Measurements from ENCODE around the gene TFB1M. TPM values are rescaled to one million over a fixed set of nuclear protein-coding genes. Genes with fewer than 3 reads are reported as not detected.
A peak's percentile ranks its signal among the peaks of the same experiment; 100 is the strongest.
"Not testable (repeated sequence)": the region's sequence is repeated elsewhere in the genome, so short reads cannot be mapped to it uniquely, and the experiment has no call there.

The TFB1M gene
- 18.6 and 21.3 TPM in 2 replicates for total RNA-seq (2014; rRNA removed; shearing (Covaris generic); ENCODE audit: low replicate concordance)

DNA sequence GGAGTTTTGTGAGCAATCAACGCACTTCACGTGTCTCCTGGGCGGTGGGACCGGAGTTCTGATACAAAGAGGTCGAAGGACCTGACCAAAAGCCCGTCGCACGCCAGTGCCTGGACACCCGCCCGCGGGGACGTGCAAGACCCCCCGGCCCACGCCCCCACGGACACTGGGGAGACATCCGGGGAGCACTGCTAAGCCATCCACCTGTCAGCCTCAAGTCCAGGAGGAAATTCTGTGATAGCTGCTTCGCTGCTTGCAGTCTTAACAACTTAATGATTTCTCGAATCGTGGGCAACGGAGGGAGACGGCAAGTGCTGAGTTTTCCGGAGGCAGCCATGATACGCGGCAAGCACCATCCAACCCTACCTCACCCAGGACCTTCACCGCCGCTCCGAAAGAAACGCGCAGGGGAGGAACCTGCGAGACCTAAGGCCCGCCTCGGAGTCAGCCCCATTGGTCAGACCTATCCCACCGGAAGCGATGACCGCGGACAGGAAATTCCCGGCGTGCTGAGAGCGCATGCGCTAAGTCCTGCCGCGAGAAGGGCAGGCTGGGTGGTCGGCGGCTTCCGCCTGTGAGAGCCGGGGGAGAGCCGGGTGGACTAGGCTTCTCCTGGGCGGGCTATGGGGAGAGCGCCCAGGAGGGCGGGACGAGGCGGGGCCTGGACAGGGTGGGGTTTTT is at the start of gene TFB1M:
TFB1M (minus strand) TSS at position 393 of the 681 bp plus-strand sequence; CDS start at position 337, 56 bp downstream.
- in situ Hi-C loops (cut with HindIII; ENCODE audit: low pct_unique_long_range_greater_than_20kb, low sequenced_read_pairs), result no loop called here
- DNase-seq (ENCODE audit: low read depth), result peak; percentile 98

DNA sequence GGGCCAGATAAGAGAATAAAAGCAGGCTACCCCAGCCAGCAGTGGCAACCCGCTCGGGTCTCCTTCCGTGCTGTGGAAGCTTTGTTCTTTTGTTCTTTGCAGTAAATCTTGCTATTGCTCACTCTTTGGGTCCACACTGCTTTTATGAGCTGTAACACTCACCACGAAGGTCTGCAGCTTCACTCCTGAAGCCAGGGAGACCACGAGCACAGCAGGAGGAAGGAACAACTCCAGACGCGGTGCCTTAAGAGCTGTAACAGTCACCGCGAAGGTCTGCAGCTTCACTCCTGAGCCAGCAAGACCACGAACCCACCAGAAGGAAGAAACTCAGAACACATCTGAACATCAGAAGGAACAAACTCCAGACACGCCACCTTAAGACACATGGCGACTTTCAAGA is 49.7 kb upstream of the TFB1M start:
- DNase-seq (ENCODE audit: low read depth); in situ Hi-C loops (cut with HindIII; ENCODE audit: low pct_unique_long_range_greater_than_20kb, low sequenced_read_pairs): not testable (repeated sequence)

DNA sequence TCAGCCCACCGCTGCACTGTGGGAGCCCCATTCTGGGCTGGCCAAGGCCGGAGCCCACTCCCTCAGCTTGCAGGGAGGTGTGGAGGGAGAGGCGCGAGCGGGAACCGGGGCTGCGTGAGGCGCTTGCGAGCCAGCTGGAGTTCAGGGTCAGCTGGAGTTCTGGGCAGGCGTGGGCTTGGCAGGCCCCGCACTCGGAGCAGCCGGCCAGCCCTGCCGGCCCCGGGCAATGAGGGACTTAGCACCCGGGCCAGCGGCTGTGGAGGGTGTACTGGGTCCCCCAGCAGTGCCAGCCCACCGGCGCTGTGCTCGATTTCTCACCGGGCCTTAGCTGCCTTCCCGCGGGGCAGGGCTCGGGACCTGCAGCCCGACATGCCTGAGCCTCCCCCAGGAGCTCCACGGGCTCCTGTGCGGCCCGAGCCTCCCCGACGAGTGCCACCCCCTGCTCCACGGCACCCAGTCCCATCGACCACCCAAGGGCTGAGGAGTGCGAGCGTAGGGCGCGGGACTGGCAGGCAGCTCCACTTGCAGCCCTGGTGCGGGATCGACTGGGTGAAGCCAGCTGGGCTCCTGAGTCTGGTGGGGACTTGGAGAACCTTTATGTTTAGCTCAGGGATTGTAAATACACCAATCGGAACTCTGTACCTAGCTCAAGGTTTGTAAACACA is 48.8 kb upstream of the TFB1M start:
- DNase-seq (ENCODE audit: low read depth); in situ Hi-C loops (cut with HindIII; ENCODE audit: low pct_unique_long_range_greater_than_20kb, low sequenced_read_pairs): not testable (repeated sequence)

DNA sequence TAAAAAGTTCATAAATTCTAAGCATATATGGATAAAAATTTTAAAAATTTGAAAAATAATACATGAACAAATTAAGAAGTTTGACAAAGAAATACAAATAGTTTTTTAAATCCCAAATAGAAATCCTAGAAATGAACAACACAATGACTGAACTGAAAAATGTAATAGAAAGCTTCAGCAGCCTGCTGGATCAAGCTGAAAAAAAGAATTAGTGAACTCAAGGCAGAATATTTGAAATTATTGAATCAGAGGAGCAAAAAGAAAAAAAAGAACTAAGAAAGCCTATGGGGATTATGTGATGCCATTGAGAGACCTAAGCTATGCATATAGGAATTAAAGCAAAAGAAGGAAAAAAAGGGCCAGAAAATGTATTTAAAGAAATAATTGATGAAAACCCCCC is 39.9 kb upstream of the TFB1M start:
- in situ Hi-C loops (cut with HindIII; ENCODE audit: low pct_unique_long_range_greater_than_20kb, low sequenced_read_pairs), result no loop called here
- no peak for DNase-seq (ENCODE audit: low read depth)

DNA sequence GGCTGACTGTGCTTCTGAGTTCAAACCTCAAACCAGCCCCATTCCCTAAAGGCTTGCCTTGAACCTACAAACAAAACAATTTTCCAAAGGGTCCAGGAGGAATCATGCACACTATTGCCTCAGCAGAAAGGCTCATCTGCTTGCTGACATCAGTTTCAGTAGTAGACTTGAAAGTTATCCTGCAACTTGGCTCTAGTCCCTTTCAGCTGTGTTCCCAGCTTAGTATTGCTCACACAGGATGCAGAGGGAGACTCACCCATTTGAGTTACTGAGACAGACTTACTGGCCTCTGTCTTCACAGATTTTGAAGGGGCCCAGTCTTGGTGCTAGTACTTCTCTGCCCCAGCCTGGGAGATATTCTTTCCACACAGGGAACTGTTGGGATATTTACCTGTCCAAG is 38.5 kb upstream of the TFB1M start:
- no peak for DNase-seq (ENCODE audit: low read depth)
- in situ Hi-C loops (cut with HindIII; ENCODE audit: low pct_unique_long_range_greater_than_20kb, low sequenced_read_pairs), result no loop called here

DNA sequence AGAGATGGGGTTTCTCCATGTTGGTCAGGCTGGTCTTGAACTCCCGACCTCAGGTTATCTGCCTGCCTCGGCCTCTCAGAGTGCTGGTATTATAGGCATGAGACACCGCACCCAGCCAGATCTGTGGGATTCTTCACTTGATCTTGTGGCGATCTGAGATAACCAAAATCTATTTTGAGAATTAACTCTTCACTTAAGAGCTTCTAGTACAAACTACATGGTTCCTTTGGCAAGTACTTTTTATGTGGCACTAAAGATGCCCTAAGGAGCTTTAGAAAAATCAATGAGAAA is 37.8 kb upstream of the TFB1M start:
- no peak for DNase-seq (ENCODE audit: low read depth)
- in situ Hi-C loops (cut with HindIII; ENCODE audit: low pct_unique_long_range_greater_than_20kb, low sequenced_read_pairs), result no loop called here

DNA sequence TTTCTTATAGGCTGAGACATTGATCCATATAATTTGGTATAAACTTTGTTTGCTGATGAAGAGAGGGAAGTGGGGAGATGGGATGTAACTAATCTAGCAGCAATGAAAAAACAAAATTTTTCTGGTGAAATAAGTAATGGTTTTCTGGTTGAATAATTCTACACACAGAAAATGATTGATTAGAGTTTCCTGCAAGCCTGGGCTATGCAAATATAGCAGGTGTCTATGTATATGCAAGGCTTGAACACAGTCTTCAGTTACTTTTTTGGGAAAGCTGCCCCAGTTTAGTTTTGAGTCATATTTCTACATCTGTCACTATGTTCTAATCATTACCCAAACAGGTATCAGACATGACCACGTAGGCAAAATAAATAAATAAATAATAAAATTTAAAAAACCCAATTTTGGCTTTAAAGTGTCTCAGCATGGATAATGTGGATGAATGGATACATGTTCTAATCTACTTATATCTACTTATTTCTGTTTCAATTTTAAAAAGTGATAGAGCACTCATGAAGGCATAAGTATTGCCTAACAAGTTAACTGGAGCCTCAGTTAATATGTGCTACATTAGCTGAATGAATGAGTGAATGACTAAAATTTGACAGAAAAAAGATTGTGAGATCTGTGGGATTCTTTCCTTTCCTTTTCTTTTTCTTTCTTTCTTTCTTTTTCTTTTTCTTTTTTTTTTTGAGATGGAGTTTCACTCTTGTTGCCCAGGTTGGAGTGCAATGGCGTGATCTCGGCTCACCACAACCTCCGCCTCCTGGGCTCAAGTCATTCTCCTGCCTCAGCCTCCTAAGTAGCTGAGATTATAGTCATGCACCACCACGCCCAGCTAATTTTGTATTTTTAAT is 37.2 kb upstream of the TFB1M start:
- DNase-seq (ENCODE audit: low read depth), result no peak
- in situ Hi-C loops (cut with HindIII; ENCODE audit: low pct_unique_long_range_greater_than_20kb, low sequenced_read_pairs), result no loop called here

DNA sequence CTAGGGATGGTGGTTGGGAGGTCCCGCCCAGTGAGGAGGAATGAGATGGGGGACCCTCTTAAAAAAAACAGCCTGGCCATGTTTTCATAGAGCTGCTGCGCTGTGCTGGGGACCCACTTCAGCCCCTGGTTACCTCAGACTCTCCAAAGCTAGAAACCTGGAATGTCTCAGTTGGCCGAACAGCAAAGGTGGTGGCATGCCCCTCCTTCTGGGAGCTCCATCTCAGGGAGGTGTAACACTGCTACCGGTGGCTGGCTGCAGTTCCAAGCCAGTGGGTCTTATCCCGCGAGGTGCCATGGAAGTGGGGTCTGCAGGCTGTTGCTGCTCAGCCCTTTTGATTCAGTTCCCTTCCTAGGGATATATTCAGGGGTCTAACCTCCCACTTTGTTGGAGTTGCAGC is 35.7 kb upstream of the TFB1M start:
- no peak for DNase-seq (ENCODE audit: low read depth)
- in situ Hi-C loops (cut with HindIII; ENCODE audit: low pct_unique_long_range_greater_than_20kb, low sequenced_read_pairs), result no loop called here

DNA sequence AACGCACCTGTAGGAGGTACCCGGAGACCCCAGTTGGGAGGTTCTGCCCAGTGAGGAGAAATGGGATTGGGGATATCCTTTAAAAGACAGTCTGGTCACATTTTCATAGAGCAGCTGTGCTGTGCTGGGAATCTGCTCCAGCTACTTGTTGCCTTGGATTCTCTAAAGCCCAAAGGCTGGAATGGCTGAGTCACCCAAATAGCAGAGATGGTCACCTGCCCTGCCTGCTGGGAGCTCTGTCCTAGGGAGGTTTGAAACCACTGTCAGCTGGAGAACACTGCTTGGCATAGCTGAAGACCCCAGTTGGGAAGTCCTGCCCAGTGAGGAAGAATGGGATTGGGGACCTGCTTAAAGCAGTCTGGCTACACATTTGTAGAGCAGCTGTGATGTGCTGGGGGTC is 34.8 kb upstream of the TFB1M start:
- in situ Hi-C loops (cut with HindIII; ENCODE audit: low pct_unique_long_range_greater_than_20kb, low sequenced_read_pairs), result no loop called here
- no peak for DNase-seq (ENCODE audit: low read depth)

DNA sequence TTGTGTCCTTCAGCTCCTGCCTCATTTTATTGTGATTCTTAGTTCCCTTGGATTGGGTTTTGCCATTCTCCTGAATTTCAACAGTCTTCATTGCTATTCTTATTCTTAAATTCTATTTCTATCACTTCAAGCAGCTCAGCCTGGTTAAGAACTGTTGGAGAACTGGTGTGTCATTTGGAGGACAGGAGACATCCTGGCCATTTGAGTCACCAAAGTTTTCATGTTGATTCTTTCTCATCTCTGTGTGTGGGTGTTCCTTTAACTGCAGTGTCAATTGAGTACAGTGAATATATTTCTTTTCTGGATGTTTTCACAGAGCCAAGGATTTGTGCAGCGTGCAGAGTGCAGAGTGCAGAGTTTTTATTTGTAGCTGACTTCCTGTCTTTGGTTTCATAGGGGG is 33.5 kb upstream of the TFB1M start:
- in situ Hi-C loops (cut with HindIII; ENCODE audit: low pct_unique_long_range_greater_than_20kb, low sequenced_read_pairs), result no loop called here
- no peak for DNase-seq (ENCODE audit: low read depth)

DNA sequence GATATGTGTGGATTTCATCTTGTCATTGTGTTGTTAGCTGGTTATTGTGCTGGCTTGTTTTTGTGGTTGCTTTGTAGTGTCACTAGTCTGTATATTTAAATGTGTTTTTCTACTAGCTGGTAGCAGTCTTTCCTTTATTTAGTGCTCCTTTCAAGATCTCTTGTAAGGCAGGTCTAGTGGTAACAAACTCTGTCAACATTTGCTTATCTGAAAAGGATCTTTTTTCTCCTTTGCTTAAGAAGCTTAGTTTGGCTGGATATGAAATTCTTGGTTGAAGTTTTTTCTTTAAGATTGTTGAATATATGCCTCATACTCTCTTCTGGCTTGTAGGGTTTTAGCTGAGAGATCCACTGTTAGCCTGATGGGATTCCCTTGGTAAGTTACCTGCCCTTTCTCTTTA is 32.7 kb upstream of the TFB1M start:
- in situ Hi-C loops (cut with HindIII; ENCODE audit: low pct_unique_long_range_greater_than_20kb, low sequenced_read_pairs), result no loop called here
- no peak for DNase-seq (ENCODE audit: low read depth)

DNA sequence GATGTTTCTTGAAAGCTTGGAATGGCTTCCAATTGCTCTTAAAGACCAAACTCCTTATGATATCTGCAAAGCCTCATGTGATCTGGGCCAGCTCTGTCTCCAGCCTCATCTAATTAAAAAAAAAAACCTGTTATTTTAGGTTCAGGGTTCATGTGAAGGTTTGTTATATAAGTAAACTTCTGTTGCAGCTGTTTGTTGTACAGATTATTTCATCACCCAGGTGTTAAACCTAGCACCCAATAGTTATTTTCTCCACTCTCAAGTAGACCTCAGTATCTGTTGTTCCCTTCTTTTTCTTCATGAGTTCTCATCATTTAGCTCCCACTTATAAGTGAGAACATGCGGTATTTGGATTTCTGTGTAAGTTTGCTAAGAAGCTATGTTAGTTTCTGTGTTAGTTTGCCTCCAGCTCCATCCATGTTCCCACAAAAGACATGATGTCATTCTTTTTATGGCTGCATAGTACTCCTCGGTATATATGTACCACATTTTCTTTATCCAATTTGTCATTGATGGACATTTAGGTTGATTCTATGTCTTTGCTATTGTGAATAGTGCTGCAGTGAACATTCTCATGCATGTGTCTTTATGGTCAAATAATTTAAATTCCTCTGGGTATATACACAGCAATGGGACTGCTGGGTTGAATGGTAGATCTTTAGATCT is 30.2 kb upstream of the TFB1M start:
- in situ Hi-C loops (cut with HindIII; ENCODE audit: low pct_unique_long_range_greater_than_20kb, low sequenced_read_pairs), result no loop called here
- DNase-seq (ENCODE audit: low read depth), result no peak

DNA sequence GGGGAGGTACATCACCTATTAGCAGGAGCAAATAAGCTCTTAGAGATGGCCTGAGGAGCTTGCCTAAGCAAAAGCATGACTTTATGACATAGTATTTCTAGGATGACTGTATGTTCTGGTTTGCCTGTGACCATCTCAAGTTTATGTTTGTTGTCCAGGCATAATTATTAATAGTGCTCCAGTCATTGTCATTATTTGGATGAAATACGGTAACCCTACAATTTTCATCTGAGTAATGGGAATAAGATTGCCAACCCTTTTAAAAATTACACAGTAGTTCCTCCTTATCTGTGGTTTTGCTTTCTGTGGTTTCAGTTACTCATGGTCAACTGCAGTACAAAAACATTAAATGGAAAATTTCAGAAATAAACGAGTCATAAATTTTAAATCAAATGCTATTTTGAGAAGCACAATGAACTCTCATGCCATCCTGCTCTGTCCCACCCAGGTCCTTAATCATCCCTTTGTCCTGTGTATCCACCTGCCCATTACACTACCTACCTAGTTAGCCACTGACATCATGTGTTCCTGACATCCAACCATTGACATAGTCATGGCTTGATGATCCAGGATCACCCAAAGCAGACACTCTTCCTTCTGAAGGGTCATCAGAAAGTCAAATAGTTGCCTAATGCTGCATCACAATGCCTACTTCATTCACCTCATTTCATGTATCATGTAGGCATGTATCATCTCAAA is 27.0 kb upstream of the TFB1M start:
- in situ Hi-C loops (cut with HindIII; ENCODE audit: low pct_unique_long_range_greater_than_20kb, low sequenced_read_pairs), result no loop called here
- peak; percentile 57 for DNase-seq (ENCODE audit: low read depth)

DNA sequence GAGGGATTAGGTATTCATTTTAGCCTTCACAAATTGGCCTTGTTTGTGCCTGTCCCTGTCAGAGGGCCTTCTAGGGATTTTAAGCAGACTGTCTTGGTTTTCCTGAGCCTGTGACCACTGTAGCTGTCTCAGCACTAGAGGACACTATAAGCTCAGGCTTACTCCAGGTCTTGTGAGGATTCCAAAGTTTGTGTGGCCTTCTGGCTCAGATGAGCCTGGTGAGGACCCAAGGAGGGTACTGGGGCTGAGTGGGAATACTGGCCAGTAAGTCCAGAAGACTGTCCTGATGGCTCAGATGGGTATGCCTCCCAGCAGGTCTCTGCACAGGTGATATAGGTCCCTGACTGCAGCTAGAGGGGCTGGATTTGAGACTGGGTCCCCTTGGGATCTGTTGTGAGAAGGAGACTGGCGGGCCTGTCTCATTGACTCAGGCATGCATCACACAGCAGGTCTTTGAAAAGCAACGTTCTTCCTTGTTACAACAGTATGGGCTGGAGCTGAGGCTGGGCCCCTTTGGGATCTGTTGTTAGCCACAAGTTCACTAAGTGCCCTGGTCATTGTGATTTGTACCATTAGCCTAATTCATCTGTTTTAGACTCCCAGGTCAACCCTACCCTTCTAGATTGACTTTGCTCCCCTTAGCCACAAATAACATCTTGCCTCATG is 26.3 kb upstream of the TFB1M start:
- in situ Hi-C loops (cut with HindIII; ENCODE audit: low pct_unique_long_range_greater_than_20kb, low sequenced_read_pairs), result no loop called here
- DNase-seq (ENCODE audit: low read depth), result peak; percentile 3

DNA sequence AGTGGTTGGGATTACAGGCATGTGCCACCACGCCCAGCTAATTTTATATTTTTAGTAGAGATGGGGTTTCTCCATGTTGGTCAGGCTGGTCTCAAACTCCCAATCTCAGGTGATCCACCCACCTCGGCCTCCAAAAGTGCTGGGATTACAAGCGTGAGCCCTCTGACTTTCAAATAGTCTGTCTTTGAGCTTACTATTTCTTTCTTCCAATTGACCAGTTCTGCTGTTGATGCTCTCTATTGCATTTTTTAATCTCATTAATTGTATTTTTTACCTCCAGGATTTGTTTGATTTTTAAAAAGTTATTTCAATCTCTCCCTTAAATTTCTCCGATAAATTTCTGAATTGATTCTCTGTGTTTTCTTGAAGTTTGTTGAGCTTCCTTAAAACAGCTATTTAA is 25.6 kb upstream of the TFB1M start:
- DNase-seq (ENCODE audit: low read depth); in situ Hi-C loops (cut with HindIII; ENCODE audit: low pct_unique_long_range_greater_than_20kb, low sequenced_read_pairs): not testable (repeated sequence)

DNA sequence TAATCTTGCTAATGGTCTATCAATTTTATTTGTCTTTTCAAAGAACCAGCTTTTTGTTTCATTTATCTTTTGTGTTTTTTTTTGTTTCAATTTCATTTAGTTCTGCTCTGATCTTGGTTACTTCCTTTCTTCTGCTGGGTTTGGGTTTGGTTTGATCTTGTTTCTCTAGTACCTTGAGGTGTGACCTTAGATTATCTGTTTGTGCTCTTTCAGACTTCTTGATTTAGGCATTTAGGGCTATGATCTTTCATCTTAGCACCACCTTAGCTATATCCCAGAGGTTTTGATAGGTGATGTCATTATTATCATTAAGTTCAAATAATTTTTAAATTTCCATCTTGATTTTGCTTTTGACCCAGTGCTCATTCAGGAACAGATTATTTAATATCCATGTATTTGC is 24.0 kb upstream of the TFB1M start:
- in situ Hi-C loops (cut with HindIII; ENCODE audit: low pct_unique_long_range_greater_than_20kb, low sequenced_read_pairs), result not testable (repeated sequence)

DNA sequence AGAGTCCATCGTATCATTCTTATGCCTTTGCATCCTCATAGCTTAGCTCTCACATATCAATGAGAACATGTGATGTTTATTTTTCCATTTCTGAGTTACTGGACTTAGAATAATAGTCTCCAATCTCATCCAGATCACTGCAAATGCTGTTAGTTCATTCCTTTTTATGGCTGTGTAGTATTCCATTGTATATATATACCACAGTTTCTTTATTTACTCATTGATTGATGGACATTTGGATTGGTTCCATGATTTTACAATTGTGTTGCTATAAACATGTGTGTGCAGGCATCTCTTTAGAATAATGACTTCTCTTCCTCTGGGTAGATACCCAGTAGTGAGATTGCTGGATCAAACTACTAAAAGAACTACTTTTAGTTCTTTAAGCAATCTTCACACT is 21.0 kb upstream of the TFB1M start:
- in situ Hi-C loops (cut with HindIII; ENCODE audit: low pct_unique_long_range_greater_than_20kb, low sequenced_read_pairs), result no loop called here

More for the DNA sequence above, 24.0 kb upstream of the TFB1M start:
- DNase-seq (ENCODE audit: low read depth), result not testable (repeated sequence)

DNA sequence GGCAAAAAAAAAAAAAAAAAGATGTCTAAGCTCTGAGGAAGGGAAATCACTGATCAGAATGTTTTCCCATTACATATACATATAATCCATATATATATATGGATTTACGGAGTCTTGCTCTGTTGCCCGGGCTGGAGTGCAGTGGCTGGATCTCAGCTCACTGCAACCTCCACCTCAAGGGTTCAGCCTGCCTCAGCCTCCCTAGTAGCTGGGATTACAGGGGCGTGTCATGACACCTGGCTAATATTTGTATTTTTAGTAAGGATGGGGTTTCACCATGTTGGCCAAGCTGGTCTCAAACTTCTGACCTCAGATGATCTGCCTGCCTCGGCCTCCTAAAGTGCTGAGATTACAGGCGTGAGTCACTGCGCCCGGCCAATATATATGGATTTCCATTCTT is 19.8 kb upstream of the TFB1M start:
- in situ Hi-C loops (cut with HindIII; ENCODE audit: low pct_unique_long_range_greater_than_20kb, low sequenced_read_pairs); DNase-seq (ENCODE audit: low read depth): not testable (repeated sequence)

More for the DNA sequence above, 21.0 kb upstream of the TFB1M start:
- DNase-seq (ENCODE audit: low read depth), result no peak

Measured in Caki2 (cell line).